Right ventricle myocardium superior (tissue), 1 donor: ENCODE data around the gene CXCL5. TPM values are rescaled to one million over a fixed set of nuclear protein-coding genes. Genes with fewer than 3 reads are reported as not detected.

ENCODE experiments used
- total RNA-seq: library from RNA; stranded (reverse); fragmentation: NEBNext Ultra II Directional; extraction: Animal tissue kit (Norgen Biotek cat#: 25700); gene quantifications from one replicate; pipeline ENCODE4 v1.2.1, GENCODE V29; 2021
- donor health status: DM: no; HTN: yes; CAD: no; lungs with severe emphysema.

CXCL5 gene
- total RNA-seq, 1 donor from 2014 or later: 0.11 TPM

Other genes starting within 250 kb of the CXCL5 start
- gene CXCL6, start 162.0 kb downstream of the CXCL5 start, total RNA-seq: not detected
- gene PF4V1, start 145.4 kb downstream of the CXCL5 start, total RNA-seq: not detected
- 0.81 TPM for gene CXCL1, start 129.3 kb downstream of the CXCL5 start, total RNA-seq
- not detected for gene PF4, start 16.6 kb downstream of the CXCL5 start, total RNA-seq
- 0.32 TPM for gene PPBP, start 10.5 kb downstream of the CXCL5 start, total RNA-seq
- 0.75 TPM for gene CXCL3, start 40.0 kb upstream of the CXCL5 start, total RNA-seq
- gene CXCL2, start 100.5 kb upstream of the CXCL5 start, total RNA-seq: 7.4 TPM
- gene MTHFD2L, start 159.4 kb upstream of the CXCL5 start, total RNA-seq: 9.1 TPM